GM23338 (cell line): ENCODE results near the gene RPN2. TPM values are rescaled to one million over a fixed set of nuclear protein-coding genes. Genes with fewer than 3 reads are reported as not detected.

Source experiments
- ATAC-seq: fragments of 200-7000 bp; cut with Tn5 transposase; 3 replicates; pipeline ENCODE4 v1.9.1; 2020
- DNase-seq: peaks from one replicate; pipeline ENCODE4 v3.0.0-alpha.2; 2015; ENCODE audit warnings: low spot score
- H2AFZ ChIP-seq: fragments of 200-600 bp; sonication (generic); 2 replicates; pipeline ENCODE4 v1.8.0; 2016; ENCODE audit warnings: antibody characterized with exemption, mild to moderate bottlenecking, moderate library complexity
- H3F3A ChIP-seq: fragments of 200-600 bp; sonication (generic); replicated peaks from 2 replicates; pipeline ENCODE4 v1.8.0; 2017; ENCODE audit warnings: antibody characterized with exemption, mixed run types, low read depth
- H3K27ac ChIP-seq: fragments of 200-600 bp; sonication (generic); 2 replicates; pipeline ENCODE4 v1.6.1; 2016; ENCODE audit warnings: low read depth
- H3K27me3 ChIP-seq: fragments of 200-600 bp; sonication (generic); 2 replicates; pipeline ENCODE4 v1.8.0; 2016; ENCODE audit warnings: mild to moderate bottlenecking, mixed run types, moderate library complexity; ENCODE audit not compliant: insufficient read depth
- H3K36me3 ChIP-seq: fragments of 200-600 bp; sonication (generic); 2 replicates; pipeline ENCODE4 v1.8.0; 2016; ENCODE audit warnings: mild to moderate bottlenecking; ENCODE audit not compliant: insufficient read depth
- H3K4me1 ChIP-seq: fragments of 200-600 bp; sonication (generic); 2 replicates; pipeline ENCODE4 v1.8.0; 2016; ENCODE audit warnings: mild to moderate bottlenecking, moderate library complexity; ENCODE audit not compliant: insufficient read depth
- H3K4me2 ChIP-seq: fragments of 200-600 bp; sonication (generic); 2 replicates; pipeline ENCODE4 v1.7.1; 2017; ENCODE audit warnings: mixed run types
- H3K4me3 ChIP-seq: fragments of 200-600 bp; sonication (generic); 2 replicates; pipeline ENCODE4 v1.6.1; 2016; ENCODE audit warnings: mixed run types
- H3K79me2 ChIP-seq: fragments of 200-600 bp; sonication (generic); replicated peaks from 2 replicates; pipeline ENCODE4 v1.8.0; 2017; ENCODE audit warnings: mild to moderate bottlenecking; ENCODE audit not compliant: insufficient read depth
- H3K9me2 ChIP-seq: fragments of 200-600 bp; sonication (generic); 2 replicates; pipeline ENCODE4 v1.8.0; 2017; ENCODE audit not compliant: insufficient read depth
- H4K20me1 ChIP-seq: fragments of 200-600 bp; sonication (generic); replicated peaks from 2 replicates; pipeline ENCODE4 v1.8.0; 2017; ENCODE audit warnings: mild to moderate bottlenecking; ENCODE audit not compliant: insufficient read depth
- H3K27ac Mint-ChIP-seq: 2 replicates; pipeline ENCODE4 v1.8.0; 2020; ENCODE audit warnings: inconsistent platforms, mild to moderate bottlenecking, moderate library complexity, mixed read lengths
- H3K27me3 Mint-ChIP-seq: 3 replicates; pipeline ENCODE4 v1.8.0; 2022; ENCODE audit warnings: low read depth, mild to moderate bottlenecking, moderate library complexity, mixed read lengths, inconsistent platforms; ENCODE audit not compliant: insufficient read depth, poor library complexity
- H3K36me3 Mint-ChIP-seq: 3 replicates; pipeline ENCODE4 v1.8.0; 2021; ENCODE audit warnings: low read depth, mild to moderate bottlenecking, inconsistent platforms, moderate library complexity, mixed read lengths
- H3K4me1 Mint-ChIP-seq: 3 replicates; pipeline ENCODE4 v1.8.0; 2020; ENCODE audit warnings: mild to moderate bottlenecking, inconsistent platforms, mixed read lengths
- H3K4me3 Mint-ChIP-seq: 3 replicates; pipeline ENCODE4 v1.8.0; 2021; ENCODE audit warnings: moderate library complexity, mild to moderate bottlenecking, inconsistent platforms, mixed read lengths
- H3K9me3 Mint-ChIP-seq: 3 replicates; pipeline ENCODE4 v1.8.0; 2020; ENCODE audit warnings: moderate library complexity, mild to moderate bottlenecking, inconsistent platforms, mixed read lengths
- CREB1 ChIP-seq: fragments of 250-450 bp; sonication (Bioruptor Pico); IDR thresholded peaks from 2 replicates; pipeline ENCODE4 v1.5.0; 2020; ENCODE audit warnings: low read depth, mild to moderate bottlenecking, moderate library complexity
- ETS1 ChIP-seq: IDR thresholded peaks from 2 replicates; pipeline ENCODE4 v1.6.1; 2016; ENCODE audit warnings: antibody characterized with exemption
- EZH2phosphoT487 ChIP-seq: fragments of 200-600 bp; sonication (generic); IDR thresholded peaks from one replicate; pipeline ENCODE4 v1.8.1; 2018; ENCODE audit warnings: antibody characterized with exemption; ENCODE audit not compliant: unreplicated experiment
- JUNB ChIP-seq: IDR thresholded peaks from one replicate; pipeline ENCODE4 v1.6.1; 2016; ENCODE audit warnings: antibody characterized with exemption; ENCODE audit not compliant: unreplicated experiment
- POLR2AphosphoS5 ChIP-seq: IDR thresholded peaks from 2 replicates; pipeline ENCODE4 v1.6.1; 2016; ENCODE audit warnings: antibody characterized with exemption, low read depth
- REST ChIP-seq: IDR thresholded peaks from one replicate; pipeline ENCODE4 v1.6.1; 2018; ENCODE audit warnings: antibody characterized with exemption; ENCODE audit not compliant: unreplicated experiment
- STAT1 ChIP-seq: IDR thresholded peaks from one replicate; pipeline ENCODE4 v1.6.1; 2016; ENCODE audit warnings: antibody characterized with exemption; ENCODE audit not compliant: unreplicated experiment
- ZNF114 ChIP-seq: fragments of 250-450 bp; sonication (Bioruptor Pico); IDR thresholded peaks from 2 replicates; pipeline ENCODE4 v1.5.0; 2020; ENCODE audit warnings: mild to moderate bottlenecking, moderate library complexity
- polyA plus RNA-seq: library from polyadenylated mRNA; unstranded; fragments of >200 nt; fragmentation: Nextera tagmentation; extraction: Ambion mirVana; gene quantifications from 2 replicates; pipeline ENCODE4 v1.2.1, GENCODE V29; 2016
- total RNA-seq: library from RNA; depleted of rRNA; stranded (reverse); fragments of >200 nt; shearing (Covaris generic); gene quantifications from 2 replicates; pipeline ENCODE4 v1.2.3, GENCODE V29; 2014
- TF ChIP-seq, protein P1 (sequence below): fragments of 250-450 bp; sonication (Bioruptor Pico); IDR thresholded peaks from 2 replicates; pipeline ENCODE4 v1.5.0; 2020; ENCODE audit warnings: mild to moderate bottlenecking, moderate library complexity
- TF ChIP-seq, protein P2 (sequence below), 2 experiments: fragments of 200-600 bp in 1 of 2; sonication (generic) in 1 of 2; conservative IDR thresholded peaks; 2 replicates each; pipeline versions ENCODE4 v1.5.1 to v1.6.1; 2016 to 2017; ENCODE audit warnings: antibody characterized with exemption in 2 of 2, low read depth in 2 of 2, mild to moderate bottlenecking in 2 of 2, moderate library complexity in 1 of 2

RPN2 gene
- total and polyA plus RNA-seq, 2 experiments from 2014 or later: 244 to 302 TPM

DNA sequence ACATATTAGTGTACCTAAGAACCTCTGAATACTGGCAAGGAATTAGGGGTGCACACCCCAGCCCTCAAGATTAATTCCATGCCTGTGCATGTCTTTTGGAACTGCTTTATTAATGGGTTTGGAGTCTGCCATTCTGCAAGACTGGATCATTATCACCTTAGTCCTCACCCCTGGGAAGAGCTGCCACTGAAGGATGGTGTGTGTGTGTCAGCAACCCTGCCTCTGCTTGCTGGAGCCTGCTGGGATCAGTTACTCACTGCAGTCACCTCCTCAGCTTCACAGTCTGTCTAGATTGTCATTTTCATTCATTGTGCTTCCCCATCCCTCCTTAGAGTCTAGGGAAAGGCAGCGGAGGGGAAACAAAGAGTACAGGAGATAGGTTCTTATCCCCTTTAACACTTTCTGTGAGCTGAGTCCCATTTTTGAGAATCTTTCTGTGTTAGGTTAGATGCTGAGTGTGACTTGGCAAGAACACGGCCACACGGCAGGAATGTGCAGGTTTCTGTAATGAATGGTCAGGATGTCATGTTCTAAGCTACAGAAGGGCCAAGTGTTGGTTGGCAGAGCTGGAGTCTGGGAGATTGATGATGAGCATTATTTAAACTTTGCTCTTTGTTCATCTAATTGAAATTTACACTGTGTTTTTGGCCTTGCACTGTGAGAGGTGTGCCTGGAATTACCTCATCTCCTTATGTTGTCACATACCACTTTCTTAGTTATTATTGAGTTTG, 61.4 kb downstream of the RPN2 start (continued):
- TF ChIP-seq, protein P1, sequence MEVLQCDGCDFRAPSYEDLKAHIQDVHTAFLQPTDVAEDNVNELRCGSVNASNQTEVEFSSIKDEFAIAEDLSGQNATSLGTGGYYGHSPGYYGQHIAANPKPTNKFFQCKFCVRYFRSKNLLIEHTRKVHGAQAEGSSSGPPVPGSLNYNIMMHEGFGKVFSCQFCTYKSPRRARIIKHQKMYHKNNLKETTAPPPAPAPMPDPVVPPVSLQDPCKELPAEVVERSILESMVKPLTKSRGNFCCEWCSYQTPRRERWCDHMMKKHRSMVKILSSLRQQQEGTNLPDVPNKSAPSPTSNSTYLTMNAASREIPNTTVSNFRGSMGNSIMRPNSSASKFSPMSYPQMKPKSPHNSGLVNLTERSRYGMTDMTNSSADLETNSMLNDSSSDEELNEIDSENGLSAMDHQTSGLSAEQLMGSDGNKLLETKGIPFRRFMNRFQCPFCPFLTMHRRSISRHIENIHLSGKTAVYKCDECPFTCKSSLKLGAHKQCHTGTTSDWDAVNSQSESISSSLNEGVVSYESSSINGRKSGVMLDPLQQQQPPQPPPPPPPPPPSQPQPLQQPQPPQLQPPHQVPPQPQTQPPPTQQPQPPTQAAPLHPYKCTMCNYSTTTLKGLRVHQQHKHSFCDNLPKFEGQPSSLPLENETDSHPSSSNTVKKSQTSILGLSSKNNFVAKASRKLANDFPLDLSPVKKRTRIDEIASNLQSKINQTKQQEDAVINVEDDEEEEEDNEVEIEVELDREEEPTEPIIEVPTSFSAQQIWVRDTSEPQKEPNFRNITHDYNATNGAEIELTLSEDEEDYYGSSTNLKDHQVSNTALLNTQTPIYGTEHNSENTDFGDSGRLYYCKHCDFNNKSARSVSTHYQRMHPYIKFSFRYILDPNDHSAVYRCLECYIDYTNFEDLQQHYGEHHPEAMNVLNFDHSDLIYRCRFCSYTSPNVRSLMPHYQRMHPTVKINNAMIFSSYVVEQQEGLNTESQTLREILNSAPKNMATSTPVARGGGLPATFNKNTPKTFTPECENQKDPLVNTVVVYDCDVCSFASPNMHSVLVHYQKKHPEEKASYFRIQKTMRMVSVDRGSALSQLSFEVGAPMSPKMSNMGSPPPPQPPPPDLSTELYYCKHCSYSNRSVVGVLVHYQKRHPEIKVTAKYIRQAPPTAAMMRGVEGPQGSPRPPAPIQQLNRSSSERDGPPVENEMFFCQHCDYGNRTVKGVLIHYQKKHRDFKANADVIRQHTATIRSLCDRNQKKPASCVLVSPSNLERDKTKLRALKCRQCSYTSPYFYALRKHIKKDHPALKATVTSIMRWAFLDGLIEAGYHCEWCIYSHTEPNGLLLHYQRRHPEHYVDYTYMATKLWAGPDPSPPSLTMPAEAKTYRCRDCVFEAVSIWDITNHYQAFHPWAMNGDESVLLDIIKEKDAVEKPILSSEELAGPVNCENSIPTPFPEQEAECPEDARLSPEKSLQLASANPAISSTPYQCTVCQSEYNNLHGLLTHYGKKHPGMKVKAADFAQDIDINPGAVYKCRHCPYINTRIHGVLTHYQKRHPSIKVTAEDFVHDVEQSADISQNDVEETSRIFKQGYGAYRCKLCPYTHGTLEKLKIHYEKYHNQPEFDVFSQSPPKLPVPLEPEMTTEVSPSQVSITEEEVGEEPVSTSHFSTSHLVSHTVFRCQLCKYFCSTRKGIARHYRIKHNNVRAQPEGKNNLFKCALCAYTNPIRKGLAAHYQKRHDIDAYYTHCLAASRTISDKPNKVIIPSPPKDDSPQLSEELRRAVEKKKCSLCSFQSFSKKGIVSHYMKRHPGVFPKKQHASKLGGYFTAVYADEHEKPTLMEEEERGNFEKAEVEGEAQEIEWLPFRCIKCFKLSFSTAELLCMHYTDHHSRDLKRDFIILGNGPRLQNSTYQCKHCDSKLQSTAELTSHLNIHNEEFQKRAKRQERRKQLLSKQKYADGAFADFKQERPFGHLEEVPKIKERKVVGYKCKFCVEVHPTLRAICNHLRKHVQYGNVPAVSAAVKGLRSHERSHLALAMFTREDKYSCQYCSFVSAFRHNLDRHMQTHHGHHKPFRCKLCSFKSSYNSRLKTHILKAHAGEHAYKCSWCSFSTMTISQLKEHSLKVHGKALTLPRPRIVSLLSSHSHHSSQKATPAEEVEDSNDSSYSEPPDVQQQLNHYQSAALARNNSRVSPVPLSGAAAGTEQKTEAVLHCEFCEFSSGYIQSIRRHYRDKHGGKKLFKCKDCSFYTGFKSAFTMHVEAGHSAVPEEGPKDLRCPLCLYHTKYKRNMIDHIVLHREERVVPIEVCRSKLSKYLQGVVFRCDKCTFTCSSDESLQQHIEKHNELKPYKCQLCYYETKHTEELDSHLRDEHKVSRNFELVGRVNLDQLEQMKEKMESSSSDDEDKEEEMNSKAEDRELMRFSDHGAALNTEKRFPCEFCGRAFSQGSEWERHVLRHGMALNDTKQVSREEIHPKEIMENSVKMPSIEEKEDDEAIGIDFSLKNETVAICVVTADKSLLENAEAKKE (CRISPR knock-in tag): no peak
- TF ChIP-seq ZNF114 (CRISPR knock-in tag) (no peak), POLR2AphosphoS5 (no peak), ETS1 (no peak), JUNB (no peak)

DNA sequence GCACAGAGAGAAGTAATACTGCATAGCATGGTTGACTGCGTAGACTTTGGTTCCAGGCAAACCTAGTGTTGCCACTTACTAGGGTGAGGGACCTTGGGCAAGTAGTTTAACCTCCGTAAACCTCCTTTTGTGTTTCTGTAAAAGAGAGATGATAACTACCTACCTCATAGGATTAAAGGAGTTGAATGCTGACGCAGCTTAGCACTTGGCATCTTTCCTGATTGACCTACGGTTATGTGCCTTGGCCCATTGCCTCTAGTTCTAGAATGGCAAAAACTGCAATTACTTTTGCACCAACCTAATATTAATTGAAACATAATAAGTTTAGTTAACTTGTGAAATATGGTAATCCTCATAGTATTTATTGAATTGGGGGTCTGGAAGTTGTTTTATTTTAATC, 63.4 kb downstream of the RPN2 start:
- Histone ChIP-seq H3K4me2 (no peak overlapping the region), H3K4me3 (no peak overlapping the region), H3K27ac (no peak overlapping the region), H3K79me2 (no peaks in the 10 kb centered on the region), H3K36me3 (peaks cover 41% of the 10 kb centered on the region), H3K9me2 (no peaks in the 10 kb centered on the region), H3F3A (peaks cover 16% of the 10 kb centered on the region), H4K20me1 (peaks cover 6% of the 10 kb centered on the region; the same call in 1 of the 2 replicates), H2AFZ (no peak overlapping the region), H3K4me1 (peaks cover 19% of the 10 kb centered on the region), H3K27me3 (no peaks in the 10 kb centered on the region)
- no peak overlapping the region for H3K4me3 Mint-ChIP-seq
- H3K36me3 Mint-ChIP-seq: peaks cover 64% of the 10 kb centered on the region
- no peaks in the 10 kb centered on the region for H3K9me3 Mint-ChIP-seq
- DNase-seq: no peak
- peaks cover 4% of the 10 kb centered on the region for H3K27me3 Mint-ChIP-seq
- H3K27ac Mint-ChIP-seq: no peak overlapping the region
- H3K4me1 Mint-ChIP-seq: peaks cover 23% of the 10 kb centered on the region
- no peak for ATAC-seq
- TF ChIP-seq ZNF114 (CRISPR knock-in tag) (no peak), STAT1 (no peak), CREB1 (CRISPR knock-in tag) (no peak), REST (no peak), ETS1 (no peak), EZH2phosphoT487 (no peak)
- TF ChIP-seq, protein P2, sequence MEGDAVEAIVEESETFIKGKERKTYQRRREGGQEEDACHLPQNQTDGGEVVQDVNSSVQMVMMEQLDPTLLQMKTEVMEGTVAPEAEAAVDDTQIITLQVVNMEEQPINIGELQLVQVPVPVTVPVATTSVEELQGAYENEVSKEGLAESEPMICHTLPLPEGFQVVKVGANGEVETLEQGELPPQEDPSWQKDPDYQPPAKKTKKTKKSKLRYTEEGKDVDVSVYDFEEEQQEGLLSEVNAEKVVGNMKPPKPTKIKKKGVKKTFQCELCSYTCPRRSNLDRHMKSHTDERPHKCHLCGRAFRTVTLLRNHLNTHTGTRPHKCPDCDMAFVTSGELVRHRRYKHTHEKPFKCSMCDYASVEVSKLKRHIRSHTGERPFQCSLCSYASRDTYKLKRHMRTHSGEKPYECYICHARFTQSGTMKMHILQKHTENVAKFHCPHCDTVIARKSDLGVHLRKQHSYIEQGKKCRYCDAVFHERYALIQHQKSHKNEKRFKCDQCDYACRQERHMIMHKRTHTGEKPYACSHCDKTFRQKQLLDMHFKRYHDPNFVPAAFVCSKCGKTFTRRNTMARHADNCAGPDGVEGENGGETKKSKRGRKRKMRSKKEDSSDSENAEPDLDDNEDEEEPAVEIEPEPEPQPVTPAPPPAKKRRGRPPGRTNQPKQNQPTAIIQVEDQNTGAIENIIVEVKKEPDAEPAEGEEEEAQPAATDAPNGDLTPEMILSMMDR (conservative IDR thresholded peaks at IDR 0.05; ENCODE audit: low read depth in 2 of 2): no peak
